GM21786 (cell line): ENCODE results near the gene AIF1L.

Source experiments
- ATAC-seq: cut with Tn5 transposase; IDR thresholded peaks from one replicate; pipeline ENCODE4 v1.9.1; 2021; ENCODE audit not compliant: unreplicated experiment

The AIF1L gene

GRCh38 chr9:131096269-131097125 is at the start of gene AIF1L:
Gene AIF1L, plus strand, starts transcription at chr9:131096531. Its CDS starts 99 bp downstream, at chr9:131096630.
- ATAC-seq: no peak

DNA sequence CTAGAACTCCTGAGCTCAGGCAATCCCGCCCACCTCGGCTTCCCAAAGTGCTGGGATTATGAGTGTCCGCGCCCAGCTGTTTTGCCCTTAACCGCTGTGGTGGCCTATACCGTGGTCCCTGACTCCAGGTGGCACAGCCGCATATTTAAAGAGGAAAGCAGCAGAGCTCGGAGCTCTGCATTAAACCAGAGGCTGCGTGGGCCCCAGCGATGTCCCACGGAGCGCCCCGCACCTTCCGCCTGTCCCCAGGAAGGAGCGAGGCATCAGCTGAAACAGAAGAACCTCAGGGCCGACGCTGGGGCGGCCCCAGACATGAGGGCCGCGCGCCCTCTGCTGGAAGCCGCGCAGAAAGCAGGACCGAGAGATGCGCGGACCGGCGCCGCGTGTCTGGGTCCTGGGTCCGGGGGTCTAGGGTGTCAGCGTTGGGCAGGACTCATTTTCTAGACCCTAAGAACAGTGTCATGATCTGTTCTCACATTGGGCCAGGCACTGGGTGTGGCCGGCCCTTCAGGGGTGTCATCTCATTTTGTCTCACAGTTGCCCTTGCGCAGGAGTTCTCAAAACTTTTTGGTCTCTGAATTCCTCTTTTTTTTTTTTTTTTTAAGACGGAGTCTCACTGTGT is 49.6 kb upstream of the AIF1L start:
- ATAC-seq: no peak

DNA sequence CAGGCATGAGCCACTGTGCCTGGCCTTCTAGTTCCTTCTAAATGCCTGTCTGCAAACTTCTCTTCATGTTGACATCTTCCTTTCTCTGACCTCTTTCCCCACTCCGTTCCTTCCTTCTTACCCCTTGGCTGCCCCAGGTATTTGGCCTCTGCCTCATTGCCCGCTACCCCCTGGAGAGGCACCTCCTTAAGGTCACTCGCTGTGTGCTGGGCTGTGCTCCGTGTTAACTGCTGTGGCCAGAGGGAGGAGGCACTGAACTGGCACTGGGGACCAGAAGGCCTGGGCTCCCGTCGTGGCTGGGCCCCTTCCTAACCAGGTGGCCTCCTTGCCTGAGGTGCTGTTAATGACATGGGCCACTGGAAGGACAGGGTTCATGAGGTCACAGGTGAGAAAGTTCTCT is 48.0 kb upstream of the AIF1L start:
- ATAC-seq: no peak

GRCh38 chr9:131048820-131049219 is 47.5 kb upstream of the AIF1L start:
- no peak for ATAC-seq

- ATAC-seq: no peak
Measured at GRCh38 chr9:131049829-131050715, 46.3 kb upstream of the AIF1L start.

GRCh38 chr9:131050831-131051230 is 45.5 kb upstream of the AIF1L start:
- ATAC-seq: no peak

DNA sequence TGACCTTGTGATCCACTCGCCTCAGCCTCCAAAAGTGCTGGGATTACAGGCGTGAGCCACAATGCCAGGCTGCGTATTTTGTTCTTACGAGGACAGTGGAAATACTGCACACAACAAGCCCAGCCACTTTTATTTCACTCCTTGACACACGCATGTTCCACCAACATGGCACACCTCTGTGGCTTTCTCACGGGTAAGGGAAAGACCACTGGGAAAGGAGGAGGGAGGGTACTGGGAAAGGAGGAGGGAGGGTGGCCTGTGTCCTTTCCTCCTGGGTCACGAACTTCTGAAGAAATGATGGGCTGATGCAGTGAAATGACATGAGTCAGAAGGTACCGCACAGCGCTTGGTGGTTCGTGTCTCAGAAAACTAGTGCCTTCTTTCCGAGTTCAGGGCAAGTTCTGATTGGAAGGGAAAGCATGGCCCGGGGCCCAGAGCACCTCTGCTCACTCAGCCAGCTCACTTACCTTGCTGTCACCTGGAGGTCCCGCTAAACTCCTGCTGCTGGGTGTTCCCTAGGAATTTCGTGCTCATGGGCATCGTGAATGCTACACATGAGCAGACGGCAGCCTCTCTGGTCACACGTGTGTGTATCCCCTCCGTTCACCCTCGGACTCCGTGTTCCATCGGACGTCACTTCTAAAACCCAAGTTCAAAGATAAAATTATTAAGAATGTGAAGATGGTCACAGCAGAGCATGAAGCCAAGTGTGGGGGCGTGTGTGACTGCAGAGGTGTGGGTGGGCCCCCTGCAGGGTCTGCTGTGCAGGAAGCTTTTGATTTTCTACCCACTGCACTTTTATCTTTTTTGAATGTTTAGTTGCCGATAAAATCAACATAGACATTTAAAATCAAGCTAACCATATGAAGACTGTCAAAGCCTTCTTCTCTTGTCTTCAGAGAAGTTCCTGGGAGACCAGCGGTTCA is 44.5 kb upstream of the AIF1L start:
- no peak for ATAC-seq

DNA sequence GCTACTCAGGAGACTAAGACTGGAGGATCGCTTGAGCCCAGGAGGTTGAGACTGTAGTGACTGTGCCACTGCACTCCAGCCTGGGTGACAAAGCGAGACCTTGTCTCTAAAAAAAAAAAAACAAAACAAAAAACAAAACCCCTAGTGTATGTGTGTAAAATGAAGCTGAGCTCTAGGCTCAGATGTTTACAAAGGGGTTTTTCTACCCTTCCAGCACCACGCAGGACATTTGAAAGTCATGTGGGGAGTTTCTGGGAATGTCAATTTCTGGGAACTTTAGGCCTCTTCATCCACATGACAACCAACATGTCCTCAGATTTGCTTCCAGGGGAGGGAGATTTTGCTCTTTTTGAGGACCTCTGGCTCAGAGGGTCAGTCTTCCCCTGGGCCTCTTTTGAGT is 42.4 kb upstream of the AIF1L start:
- no peak for ATAC-seq

DNA sequence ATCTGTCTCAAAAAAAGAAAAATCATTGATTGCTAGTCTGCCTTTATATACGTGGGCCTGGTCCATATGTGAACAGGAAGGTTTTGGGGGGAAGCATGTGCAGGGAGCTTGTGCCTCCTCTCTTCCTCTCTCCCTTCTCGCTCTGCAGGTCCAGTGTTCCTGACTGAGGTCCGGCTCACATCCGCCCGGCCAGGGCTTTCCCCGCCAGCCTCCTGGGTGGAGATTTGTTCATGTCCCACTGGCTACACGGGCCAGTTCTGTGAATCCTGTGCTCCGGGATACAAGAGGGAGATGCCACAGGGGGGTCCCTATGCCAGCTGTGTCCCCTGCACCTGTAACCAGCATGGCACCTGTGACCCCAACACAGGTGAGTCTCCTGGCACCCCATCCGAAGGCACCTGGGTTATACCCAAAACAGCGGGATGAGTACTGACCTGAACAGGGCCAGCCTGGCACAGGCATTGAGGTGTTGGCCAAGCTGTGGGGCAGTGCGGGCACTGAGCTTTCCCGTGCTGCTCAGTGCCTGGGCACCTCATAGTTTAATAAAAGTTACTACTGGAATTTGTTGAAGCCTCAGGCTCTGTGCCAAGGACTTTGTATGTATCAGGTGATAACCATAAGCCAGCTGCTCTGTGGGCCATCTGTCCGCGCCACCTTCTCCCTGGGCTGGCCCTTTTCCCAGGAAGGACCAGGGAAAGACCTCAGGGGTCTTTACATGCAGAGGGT is 39.4 kb upstream of the AIF1L start:
- ATAC-seq: no peak

DNA sequence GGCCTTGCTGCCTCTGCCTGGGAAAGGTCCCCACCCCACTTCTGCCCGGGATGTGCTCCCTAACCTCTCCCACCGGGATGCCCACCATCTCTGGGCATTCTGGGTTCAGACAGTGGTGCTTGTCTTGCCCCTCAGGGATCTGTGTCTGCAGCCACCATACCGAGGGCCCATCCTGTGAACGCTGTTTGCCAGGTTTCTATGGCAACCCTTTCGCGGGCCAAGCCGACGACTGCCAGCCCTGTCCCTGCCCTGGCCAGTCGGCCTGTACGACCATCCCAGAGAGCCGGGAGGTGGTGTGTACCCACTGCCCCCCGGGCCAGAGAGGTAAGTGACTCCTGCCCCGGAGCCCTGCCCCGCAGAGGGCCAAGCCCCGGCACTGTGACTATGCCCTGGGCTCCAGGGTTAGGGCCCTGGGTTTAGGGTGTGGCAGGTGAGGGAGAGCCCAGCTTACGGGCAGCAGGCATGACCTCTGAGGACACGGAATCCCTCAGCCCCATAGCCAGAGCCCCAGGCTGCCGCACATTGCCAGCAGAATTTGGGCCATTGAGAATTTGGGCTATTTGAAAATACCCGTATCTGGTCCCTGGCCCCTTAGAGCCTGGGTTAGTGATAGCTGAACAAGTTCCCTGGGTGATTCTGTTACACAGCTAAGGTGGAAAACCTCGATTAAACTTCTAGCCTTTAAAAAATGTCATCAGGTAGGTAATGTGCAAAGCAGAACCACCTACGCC is 35.3 kb upstream of the AIF1L start:
- ATAC-seq: no peak

DNA sequence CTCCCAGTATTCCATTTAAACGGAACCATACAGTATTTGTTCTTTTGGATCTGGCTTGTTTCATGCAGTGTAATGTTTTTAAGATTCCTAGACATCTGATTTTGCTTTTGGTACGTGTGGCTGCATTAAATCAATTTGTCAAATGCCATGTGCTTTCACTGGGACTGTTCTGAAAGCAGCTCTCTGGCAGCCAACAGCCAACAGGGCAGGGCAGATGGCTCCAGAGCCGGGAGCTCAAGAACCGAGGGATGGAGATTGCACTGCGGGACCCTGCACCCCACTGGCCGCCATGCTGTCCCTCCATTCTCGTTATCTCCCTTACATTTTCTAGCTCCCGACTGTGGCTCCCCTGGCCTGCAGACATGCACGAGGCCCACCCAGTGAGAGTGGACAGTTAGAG is 33.4 kb upstream of the AIF1L start:
- ATAC-seq: no peak

- no peak for ATAC-seq
Measured at GRCh38 chr9:131065599-131065998, 30.7 kb upstream of the AIF1L start.

GRCh38 chr9:131067625-131068024 is 28.7 kb upstream of the AIF1L start:
- no peak for ATAC-seq

DNA sequence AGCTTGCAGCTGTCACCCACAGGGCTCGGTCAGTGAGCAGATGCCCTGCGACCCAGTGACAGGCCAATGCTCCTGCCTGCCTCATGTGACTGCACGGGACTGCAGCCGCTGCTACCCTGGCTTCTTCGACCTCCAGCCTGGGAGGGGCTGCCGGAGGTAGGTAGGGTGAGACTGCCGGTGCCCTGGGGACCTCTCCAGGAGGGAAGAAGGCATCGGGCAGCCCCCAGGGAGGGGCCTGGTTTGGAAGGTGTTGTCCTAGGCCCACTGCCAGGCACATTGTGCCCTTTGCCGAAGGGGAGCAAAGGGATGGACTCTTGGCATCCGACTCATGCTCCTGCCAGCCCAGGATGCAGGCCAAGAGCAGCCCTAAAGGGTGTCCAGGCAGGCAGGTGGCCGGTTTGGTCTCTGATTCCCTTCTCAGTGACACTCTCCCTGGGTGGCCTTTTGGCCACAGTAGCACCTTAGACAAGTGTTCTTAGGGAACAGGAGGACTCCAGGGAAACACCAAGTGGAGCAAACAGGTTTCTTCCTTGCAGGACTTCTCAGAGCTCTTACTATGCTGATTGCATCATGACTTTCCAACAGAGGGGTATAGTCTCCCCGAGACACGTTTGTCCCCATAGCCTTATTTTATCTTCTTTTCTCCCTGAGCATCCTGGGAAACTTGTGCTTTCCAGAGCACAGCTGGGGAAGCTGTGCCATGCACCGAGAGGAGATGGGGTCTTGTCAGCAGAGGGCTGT is 28.1 kb upstream of the AIF1L start:
- no peak for ATAC-seq

GRCh38 chr9:131069699-131070098 is 26.6 kb upstream of the AIF1L start:
- no peak for ATAC-seq

GRCh38 chr9:131072107-131072870 is 24.0 kb upstream of the AIF1L start:
- ATAC-seq: no peak

GRCh38 chr9:131072871-131073237 is 23.5 kb upstream of the AIF1L start:
- ATAC-seq: no peak
